Kidney (tissue), 14 donors: ENCODE results near the gene ASCC3. TPM values are rescaled to one million over a fixed set of nuclear protein-coding genes. Genes with fewer than 3 reads are reported as not detected.

Experiments used
- DNase-seq, 5 donors: peaks; one replicate each; pipeline ENCODE4 v3.0.0-alpha.2; 2013 to 2020
- FAIRE-seq: peaks from 2 replicates; lab custom pipeline; 2012; peaks lifted over from hg19 to GRCh38; lab: Jason Lieb, UNC
- H3K27ac ChIP-seq, 2 donors: one replicate each; pipeline ENCODE4 v1.7.0; 2013; ENCODE audit warnings: low read depth in 2 of 2, low read length in 2 of 2, inconsistent platforms in 1 of 2
- H3K27me3 ChIP-seq: one replicate; pipeline ENCODE4 v1.7.1; 2013; ENCODE audit warnings: low read length, inconsistent platforms; ENCODE audit not compliant: control insufficient read depth, insufficient read depth
- H3K36me3 ChIP-seq, 3 donors: one replicate each; pipeline versions ENCODE4 v1.7.0 to v1.7.1; 2013; ENCODE audit warnings: low read length in 3 of 3, control low read depth in 1 of 3, inconsistent platforms in 1 of 3; ENCODE audit not compliant: insufficient read depth in 3 of 3, control insufficient read depth in 2 of 3
- H3K4me1 ChIP-seq, 3 donors: one replicate each; pipeline versions ENCODE4 v1.7.0 to v1.7.1; 2013; ENCODE audit warnings: low read length in 3 of 3, inconsistent platforms in 1 of 3, low read depth in 1 of 3; ENCODE audit not compliant: control insufficient read depth in 2 of 3, insufficient read depth in 2 of 3
- H3K4me3 ChIP-seq, 3 donors: one replicate each; pipeline versions ENCODE4 v1.7.0 to v1.8.1; 2013; ENCODE audit warnings: low read length in 3 of 3, control low read depth in 1 of 3, inconsistent platforms in 1 of 3
- H3K9ac ChIP-seq, 3 donors: one replicate each; pipeline versions ENCODE4 v1.7.0 to v1.7.1; 2013; ENCODE audit warnings: low read length in 3 of 3, control low read depth in 1 of 3, inconsistent platforms in 1 of 3
- H3K9me3 ChIP-seq, 3 donors: one replicate each; pipeline versions ENCODE4 v1.7.0 to v1.7.1; 2013; ENCODE audit warnings: low read length in 3 of 3, control low read depth in 1 of 3, inconsistent platforms in 1 of 3; ENCODE audit not compliant: control insufficient read depth in 2 of 3, insufficient read depth in 1 of 3
- intact Hi-C: fragments of 100-400 bp; cut with DNase I; formaldehyde crosslinking; loops from one replicate; pipeline ENCODE4 v1.11.1; 2022
- polyA plus RNA-seq: library from polyadenylated mRNA; stranded (reverse); fragments of 350-450 nt; fragmentation: Illumina TruSeq; extraction: RNeasy Lipid Tissue Mini Kit (QIAGEN cat#74804); gene quantifications from one replicate; pipeline ENCODE4 v1.2.3, GENCODE V29; 2014; ENCODE audit warnings: low read depth, low replicate concordance; ENCODE audit not compliant: insufficient read depth
- total RNA-seq: library from RNA; stranded (reverse); fragmentation: NEBNext Ultra II Directional; extraction: Animal tissue kit (Norgen Biotek cat#: 25700); gene quantifications from one replicate; pipeline ENCODE4 v1.2.1, GENCODE V29; 2021
- TF ChIP-seq, protein P1 (sequence below): IDR thresholded peaks from 3 replicates; pipeline ENCODE4 v1.5.1; 2012; ENCODE audit warnings: mild to moderate bottlenecking, moderate library complexity, borderline replicate concordance; ENCODE audit not compliant: insufficient read depth; ENCODE audit errors: extremely low read depth
- donor health status: control.
- donor health status: control.
- donor health status: control.
- donor health status: control.
- donor health status: control.
- donor health status: DM: yes; HTN: yes; CAD: no.
- donor health status: Normal renal cell carcinoma (clear cell type).

Gene ASCC3
- total and polyA plus RNA-seq, 2 donors from 2014 or later: 7.7 to 31.7 TPM

DNA sequence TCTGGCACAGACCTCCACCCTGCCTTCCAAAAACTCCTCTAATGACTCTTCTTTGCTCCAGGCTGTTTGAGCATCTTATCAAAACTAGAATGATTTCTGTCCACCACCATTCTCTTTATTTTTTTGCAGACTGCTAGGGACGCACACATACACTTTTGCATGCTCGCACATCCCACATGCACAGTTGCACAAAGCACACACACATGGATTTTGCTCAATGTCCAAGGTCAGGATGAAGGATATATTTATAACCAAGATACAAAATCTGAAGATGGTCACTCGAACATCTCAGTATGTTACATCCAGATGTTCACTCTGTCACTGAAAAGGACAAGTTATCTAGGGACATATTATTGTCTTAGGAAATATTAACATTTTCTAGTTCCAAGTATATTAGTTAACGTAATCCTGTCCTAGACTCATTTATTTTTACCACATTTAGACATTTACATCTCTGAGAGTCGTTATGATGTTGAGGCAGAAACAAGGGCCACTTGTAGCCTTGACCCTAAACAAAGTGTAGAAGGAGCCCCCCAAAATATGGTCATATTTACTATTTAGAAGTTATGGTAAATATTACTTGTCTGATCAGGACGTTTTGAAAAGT lies 413.0 kb downstream of the ASCC3 start:
- intact Hi-C loops: no loop called here
- FAIRE-seq: no peak
- H3K4me1 ChIP-seq: peaks cover 0 to 3% (median 0%) of the 10 kb centered on the region in 3 donors
- H3K9ac ChIP-seq: peak overlapping the region in 1 of 3 donors; percentile 44
- peaks cover 51% of the 10 kb centered on the region for H3K27me3 ChIP-seq
- H3K4me3 ChIP-seq: peak overlapping the region in 1 of 3 donors; percentile 77
- H3K27ac ChIP-seq: peak overlapping the region; percentile 86 to 94
- DNase-seq: no peak
- H3K36me3 ChIP-seq: peaks cover 0 to 3% (median 0%) of the 10 kb centered on the region in 3 donors
- TF ChIP-seq, protein P1, sequence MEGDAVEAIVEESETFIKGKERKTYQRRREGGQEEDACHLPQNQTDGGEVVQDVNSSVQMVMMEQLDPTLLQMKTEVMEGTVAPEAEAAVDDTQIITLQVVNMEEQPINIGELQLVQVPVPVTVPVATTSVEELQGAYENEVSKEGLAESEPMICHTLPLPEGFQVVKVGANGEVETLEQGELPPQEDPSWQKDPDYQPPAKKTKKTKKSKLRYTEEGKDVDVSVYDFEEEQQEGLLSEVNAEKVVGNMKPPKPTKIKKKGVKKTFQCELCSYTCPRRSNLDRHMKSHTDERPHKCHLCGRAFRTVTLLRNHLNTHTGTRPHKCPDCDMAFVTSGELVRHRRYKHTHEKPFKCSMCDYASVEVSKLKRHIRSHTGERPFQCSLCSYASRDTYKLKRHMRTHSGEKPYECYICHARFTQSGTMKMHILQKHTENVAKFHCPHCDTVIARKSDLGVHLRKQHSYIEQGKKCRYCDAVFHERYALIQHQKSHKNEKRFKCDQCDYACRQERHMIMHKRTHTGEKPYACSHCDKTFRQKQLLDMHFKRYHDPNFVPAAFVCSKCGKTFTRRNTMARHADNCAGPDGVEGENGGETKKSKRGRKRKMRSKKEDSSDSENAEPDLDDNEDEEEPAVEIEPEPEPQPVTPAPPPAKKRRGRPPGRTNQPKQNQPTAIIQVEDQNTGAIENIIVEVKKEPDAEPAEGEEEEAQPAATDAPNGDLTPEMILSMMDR: no peak
- no peaks in the 10 kb centered on the region for H3K9me3 ChIP-seq

DNA sequence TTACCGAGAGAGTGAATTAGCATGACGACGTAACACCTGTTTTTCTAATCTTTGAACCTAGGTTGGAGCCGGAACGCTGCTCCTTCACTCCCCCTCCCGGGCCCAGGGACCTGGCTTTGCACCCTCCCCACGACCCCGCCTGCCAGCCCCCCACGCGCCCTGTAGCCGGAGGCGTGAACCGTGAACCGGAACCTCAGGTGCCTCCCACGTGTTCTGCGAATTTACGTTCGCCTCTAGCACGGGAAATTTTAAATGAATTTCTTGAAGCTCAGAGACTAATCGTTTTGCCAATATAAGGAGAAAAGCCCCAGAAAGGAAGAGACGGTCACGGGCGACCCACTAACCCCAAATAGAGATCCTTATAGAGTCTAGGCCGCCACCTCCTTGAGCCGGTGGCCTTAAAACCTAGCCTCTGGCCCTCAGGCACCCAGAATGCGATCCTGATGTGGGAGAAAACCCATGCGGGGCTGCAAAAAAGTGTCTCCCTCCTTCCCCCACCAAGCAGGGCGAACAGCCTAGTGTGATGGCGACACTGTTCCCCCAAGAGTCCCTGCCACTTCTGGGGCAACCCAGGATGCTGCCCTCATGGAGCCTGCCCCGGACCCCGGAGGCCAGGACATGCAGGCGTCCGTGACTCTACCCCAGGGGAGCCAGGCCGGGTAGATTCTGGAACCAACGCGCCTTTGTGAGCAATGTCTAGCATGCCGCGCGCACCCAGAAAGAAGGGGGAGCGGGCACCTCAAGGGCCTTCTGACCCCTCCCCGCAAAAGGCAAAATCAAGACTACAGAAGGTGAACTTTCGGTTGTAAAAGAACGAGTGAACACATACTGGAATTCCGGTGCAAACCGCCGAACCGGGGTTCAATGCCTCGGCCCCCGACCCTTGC lies 413.8 kb downstream of the ASCC3 start:
- TF ChIP-seq, protein P1: no peak
- peak overlapping the region in 2 of 3 donors; percentile 32 to 67 for H3K9ac ChIP-seq
- FAIRE-seq (no peak), DNase-seq (peak; percentile 83 to 88 (median 85))
- peak overlapping the region; percentile 86 to 94 for H3K27ac ChIP-seq
- peak overlapping the region in 2 of 3 donors; percentile 33 to 77 for H3K4me3 ChIP-seq
- H3K4me1 ChIP-seq: peaks cover 0 to 3% (median 0%) of the 10 kb centered on the region in 3 donors
- H3K9me3 ChIP-seq: no peaks in the 10 kb centered on the region
- intact Hi-C loops: no loop called here
- H3K36me3 ChIP-seq: peaks cover 0 to 5% (median 0%) of the 10 kb centered on the region in 3 donors
- H3K27me3 ChIP-seq: peaks cover 58% of the 10 kb centered on the region

DNA sequence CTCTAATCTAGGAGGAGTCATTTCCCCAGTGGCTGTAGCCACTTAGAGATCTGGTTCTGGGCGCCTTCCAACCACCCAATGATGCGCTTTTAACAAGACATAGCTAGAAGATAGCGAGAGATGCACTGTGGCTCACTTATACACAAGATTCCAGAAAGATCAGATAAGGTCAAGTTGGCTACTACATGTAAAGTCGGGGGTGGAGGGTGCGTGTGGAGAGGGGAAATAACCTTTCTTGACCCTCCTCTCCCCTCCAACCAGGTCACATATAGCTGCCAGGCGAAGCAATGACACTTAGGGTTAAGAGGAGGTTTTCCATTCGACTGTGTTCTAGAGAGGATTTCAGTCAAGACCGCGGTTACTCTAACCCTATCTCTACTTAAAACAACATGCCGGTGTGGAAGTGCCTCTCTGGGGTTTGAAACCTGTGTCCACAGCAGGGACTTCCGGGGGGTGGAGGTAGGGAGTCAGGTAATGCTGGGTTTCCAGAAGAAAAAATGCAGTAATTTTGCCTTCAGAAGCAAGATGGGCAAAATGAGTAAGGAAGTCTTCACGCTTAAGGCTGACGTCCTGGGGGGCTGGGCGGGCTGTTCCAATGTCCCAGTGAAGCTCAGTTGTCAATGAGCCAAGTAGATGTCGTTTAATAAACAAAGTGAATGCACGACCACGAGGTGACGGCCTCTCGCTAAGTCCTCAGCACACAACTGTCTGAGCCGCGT lies 414.6 kb downstream of the ASCC3 start:
- DNase-seq: peak in 2 of 5 donors; percentile 37 to 72
- intact Hi-C loops: no loop called here
- H3K9me3 ChIP-seq: no peaks in the 10 kb centered on the region
- peaks cover 0 to 5% (median 0%) of the 10 kb centered on the region in 3 donors for H3K36me3 ChIP-seq
- peaks cover 61% of the 10 kb centered on the region for H3K27me3 ChIP-seq
- H3K27ac ChIP-seq: peak overlapping the region; percentile 86 to 94
- peaks cover 0 to 3% (median 0%) of the 10 kb centered on the region in 3 donors for H3K4me1 ChIP-seq
- TF ChIP-seq, protein P1: no peak
- H3K9ac ChIP-seq: peak overlapping the region; percentile 25 to 69 (median 67)
- FAIRE-seq: no peak
- peak overlapping the region in 2 of 3 donors; percentile 33 to 77 for H3K4me3 ChIP-seq
